ENCODE measurements around the gene APBB2. TPM values are rescaled to one million over a fixed set of nuclear protein-coding genes. Genes with fewer than 3 reads are reported as not detected.

The APBB2 gene
- total and polyA plus RNA-seq, 2 experiments from 2014 or later, result 35.8 to 74.8 TPM

DNA sequence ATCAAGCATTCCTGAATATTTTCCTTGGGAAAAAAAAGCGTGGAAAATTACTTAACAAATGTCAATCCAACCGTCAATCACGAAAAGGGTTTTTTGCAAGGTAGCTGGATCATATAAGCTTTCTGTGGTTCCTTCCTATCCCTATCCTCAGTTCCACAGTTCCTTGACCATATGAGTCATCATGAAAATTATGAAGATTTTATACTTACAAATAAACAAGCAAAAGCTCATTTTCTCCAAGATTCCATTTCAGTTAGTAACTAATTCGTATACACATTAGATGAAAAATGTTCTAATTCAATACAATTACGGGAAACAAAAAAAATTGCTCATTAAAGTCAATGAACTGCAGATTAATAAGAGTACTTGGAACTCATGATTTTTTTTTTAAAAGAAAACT is 235.8 kb downstream of the APBB2 start:
- Histone ChIP-seq H3K79me2 (replicated peaks; ENCODE audit: insufficient read depth) (no peaks in the 10 kb centered on the region), H3K4me1 (ENCODE audit: insufficient read depth) (no peaks in the 10 kb centered on the region), H2AFZ (no peak overlapping the region), H4K20me1 (replicated peaks; ENCODE audit: insufficient read depth) (no peaks in the 10 kb centered on the region), H3K36me3 (ENCODE audit: insufficient read depth) (no peaks in the 10 kb centered on the region), H3F3A (replicated peaks; ENCODE audit: low read depth) (no peaks in the 10 kb centered on the region), H3K4me3 (no peak overlapping the region), H3K9me2 (ENCODE audit: insufficient read depth) (no peaks in the 10 kb centered on the region), H3K27me3 (ENCODE audit: insufficient read depth) (no peaks in the 10 kb centered on the region), H3K27ac (ENCODE audit: low read depth) (no peak overlapping the region), H3K4me2 (no peak overlapping the region)
- Mint-ChIP-seq H3K4me3 (no peak overlapping the region), H3K27me3 (ENCODE audit: insufficient read depth, low read depth, poor library complexity) (peaks cover 1% of the 10 kb centered on the region), H3K9me3 (no peaks in the 10 kb centered on the region), H3K4me1 (no peaks in the 10 kb centered on the region), H3K27ac (no peak overlapping the region), H3K36me3 (ENCODE audit: low read depth) (no peaks in the 10 kb centered on the region)
- ATAC-seq (no peak), DNase-seq (ENCODE audit: low spot score) (no peak)
- TF ChIP-seq, protein P1, sequence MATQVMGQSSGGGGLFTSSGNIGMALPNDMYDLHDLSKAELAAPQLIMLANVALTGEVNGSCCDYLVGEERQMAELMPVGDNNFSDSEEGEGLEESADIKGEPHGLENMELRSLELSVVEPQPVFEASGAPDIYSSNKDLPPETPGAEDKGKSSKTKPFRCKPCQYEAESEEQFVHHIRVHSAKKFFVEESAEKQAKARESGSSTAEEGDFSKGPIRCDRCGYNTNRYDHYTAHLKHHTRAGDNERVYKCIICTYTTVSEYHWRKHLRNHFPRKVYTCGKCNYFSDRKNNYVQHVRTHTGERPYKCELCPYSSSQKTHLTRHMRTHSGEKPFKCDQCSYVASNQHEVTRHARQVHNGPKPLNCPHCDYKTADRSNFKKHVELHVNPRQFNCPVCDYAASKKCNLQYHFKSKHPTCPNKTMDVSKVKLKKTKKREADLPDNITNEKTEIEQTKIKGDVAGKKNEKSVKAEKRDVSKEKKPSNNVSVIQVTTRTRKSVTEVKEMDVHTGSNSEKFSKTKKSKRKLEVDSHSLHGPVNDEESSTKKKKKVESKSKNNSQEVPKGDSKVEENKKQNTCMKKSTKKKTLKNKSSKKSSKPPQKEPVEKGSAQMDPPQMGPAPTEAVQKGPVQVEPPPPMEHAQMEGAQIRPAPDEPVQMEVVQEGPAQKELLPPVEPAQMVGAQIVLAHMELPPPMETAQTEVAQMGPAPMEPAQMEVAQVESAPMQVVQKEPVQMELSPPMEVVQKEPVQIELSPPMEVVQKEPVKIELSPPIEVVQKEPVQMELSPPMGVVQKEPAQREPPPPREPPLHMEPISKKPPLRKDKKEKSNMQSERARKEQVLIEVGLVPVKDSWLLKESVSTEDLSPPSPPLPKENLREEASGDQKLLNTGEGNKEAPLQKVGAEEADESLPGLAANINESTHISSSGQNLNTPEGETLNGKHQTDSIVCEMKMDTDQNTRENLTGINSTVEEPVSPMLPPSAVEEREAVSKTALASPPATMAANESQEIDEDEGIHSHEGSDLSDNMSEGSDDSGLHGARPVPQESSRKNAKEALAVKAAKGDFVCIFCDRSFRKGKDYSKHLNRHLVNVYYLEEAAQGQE (IDR thresholded peaks at IDR 0.05; ENCODE audit: unreplicated experiment), result no peak
- no peak for TF ChIP-seq NANOG (IDR thresholded peaks at IDR 0.05; ENCODE audit: borderline replicate concordance)
- no peak for TF ChIP-seq EZH2 (IDR thresholded peaks at IDR 0.05; ENCODE audit: low read depth, unreplicated experiment)
- no peak for TF ChIP-seq CREB1 (CRISPR knock-in tag; IDR thresholded peaks at IDR 0.05; ENCODE audit: low read depth)
- no peak for TF ChIP-seq ETS1 (IDR thresholded peaks at IDR 0.05)
- no peak for TF ChIP-seq EZH2phosphoT487 (IDR thresholded peaks at IDR 0.05; ENCODE audit: unreplicated experiment)
- no peak for TF ChIP-seq JUNB (IDR thresholded peaks at IDR 0.05; ENCODE audit: unreplicated experiment)
- no peak for TF ChIP-seq ZNF114 (CRISPR knock-in tag; IDR thresholded peaks at IDR 0.05)
- TF ChIP-seq POLR2AphosphoS5 (IDR thresholded peaks at IDR 0.05; ENCODE audit: low read depth), result no peak
- TF ChIP-seq STAT1 (IDR thresholded peaks at IDR 0.05; ENCODE audit: unreplicated experiment), result no peak
- TF ChIP-seq, protein P2, sequence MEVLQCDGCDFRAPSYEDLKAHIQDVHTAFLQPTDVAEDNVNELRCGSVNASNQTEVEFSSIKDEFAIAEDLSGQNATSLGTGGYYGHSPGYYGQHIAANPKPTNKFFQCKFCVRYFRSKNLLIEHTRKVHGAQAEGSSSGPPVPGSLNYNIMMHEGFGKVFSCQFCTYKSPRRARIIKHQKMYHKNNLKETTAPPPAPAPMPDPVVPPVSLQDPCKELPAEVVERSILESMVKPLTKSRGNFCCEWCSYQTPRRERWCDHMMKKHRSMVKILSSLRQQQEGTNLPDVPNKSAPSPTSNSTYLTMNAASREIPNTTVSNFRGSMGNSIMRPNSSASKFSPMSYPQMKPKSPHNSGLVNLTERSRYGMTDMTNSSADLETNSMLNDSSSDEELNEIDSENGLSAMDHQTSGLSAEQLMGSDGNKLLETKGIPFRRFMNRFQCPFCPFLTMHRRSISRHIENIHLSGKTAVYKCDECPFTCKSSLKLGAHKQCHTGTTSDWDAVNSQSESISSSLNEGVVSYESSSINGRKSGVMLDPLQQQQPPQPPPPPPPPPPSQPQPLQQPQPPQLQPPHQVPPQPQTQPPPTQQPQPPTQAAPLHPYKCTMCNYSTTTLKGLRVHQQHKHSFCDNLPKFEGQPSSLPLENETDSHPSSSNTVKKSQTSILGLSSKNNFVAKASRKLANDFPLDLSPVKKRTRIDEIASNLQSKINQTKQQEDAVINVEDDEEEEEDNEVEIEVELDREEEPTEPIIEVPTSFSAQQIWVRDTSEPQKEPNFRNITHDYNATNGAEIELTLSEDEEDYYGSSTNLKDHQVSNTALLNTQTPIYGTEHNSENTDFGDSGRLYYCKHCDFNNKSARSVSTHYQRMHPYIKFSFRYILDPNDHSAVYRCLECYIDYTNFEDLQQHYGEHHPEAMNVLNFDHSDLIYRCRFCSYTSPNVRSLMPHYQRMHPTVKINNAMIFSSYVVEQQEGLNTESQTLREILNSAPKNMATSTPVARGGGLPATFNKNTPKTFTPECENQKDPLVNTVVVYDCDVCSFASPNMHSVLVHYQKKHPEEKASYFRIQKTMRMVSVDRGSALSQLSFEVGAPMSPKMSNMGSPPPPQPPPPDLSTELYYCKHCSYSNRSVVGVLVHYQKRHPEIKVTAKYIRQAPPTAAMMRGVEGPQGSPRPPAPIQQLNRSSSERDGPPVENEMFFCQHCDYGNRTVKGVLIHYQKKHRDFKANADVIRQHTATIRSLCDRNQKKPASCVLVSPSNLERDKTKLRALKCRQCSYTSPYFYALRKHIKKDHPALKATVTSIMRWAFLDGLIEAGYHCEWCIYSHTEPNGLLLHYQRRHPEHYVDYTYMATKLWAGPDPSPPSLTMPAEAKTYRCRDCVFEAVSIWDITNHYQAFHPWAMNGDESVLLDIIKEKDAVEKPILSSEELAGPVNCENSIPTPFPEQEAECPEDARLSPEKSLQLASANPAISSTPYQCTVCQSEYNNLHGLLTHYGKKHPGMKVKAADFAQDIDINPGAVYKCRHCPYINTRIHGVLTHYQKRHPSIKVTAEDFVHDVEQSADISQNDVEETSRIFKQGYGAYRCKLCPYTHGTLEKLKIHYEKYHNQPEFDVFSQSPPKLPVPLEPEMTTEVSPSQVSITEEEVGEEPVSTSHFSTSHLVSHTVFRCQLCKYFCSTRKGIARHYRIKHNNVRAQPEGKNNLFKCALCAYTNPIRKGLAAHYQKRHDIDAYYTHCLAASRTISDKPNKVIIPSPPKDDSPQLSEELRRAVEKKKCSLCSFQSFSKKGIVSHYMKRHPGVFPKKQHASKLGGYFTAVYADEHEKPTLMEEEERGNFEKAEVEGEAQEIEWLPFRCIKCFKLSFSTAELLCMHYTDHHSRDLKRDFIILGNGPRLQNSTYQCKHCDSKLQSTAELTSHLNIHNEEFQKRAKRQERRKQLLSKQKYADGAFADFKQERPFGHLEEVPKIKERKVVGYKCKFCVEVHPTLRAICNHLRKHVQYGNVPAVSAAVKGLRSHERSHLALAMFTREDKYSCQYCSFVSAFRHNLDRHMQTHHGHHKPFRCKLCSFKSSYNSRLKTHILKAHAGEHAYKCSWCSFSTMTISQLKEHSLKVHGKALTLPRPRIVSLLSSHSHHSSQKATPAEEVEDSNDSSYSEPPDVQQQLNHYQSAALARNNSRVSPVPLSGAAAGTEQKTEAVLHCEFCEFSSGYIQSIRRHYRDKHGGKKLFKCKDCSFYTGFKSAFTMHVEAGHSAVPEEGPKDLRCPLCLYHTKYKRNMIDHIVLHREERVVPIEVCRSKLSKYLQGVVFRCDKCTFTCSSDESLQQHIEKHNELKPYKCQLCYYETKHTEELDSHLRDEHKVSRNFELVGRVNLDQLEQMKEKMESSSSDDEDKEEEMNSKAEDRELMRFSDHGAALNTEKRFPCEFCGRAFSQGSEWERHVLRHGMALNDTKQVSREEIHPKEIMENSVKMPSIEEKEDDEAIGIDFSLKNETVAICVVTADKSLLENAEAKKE (CRISPR knock-in tag; IDR thresholded peaks at IDR 0.05), result no peak
- no peak for TF ChIP-seq CTCF (conservative IDR thresholded peaks at IDR 0.05; ENCODE audit: low read depth in 2 of 2)
- TF ChIP-seq ZNF331 (CRISPR knock-in tag; IDR thresholded peaks at IDR 0.05; ENCODE audit: low read depth), result no peak
